Neural cell (in vitro differentiated cells): Measurements from ENCODE around the gene QPRT. TPM values are rescaled to one million over a fixed set of nuclear protein-coding genes. Genes with fewer than 3 reads are reported as not detected.
A peak's percentile ranks its signal among the peaks of the same experiment; 100 is the strongest.
"Not testable (repeated sequence)": the region's sequence is repeated elsewhere in the genome, so short reads cannot be mapped to it uniquely, and the experiment has no call there.

Experiments used
- H2AFZ ChIP-seq: fragments of 200-600, 300-800 bp; sonication (generic), shearing (Covaris generic); 2 replicates; pipeline ENCODE4 v1.6.0; 2014; ENCODE audit warnings: low read depth, mild to moderate bottlenecking, antibody characterized with exemption, low read length, moderate library complexity
- H3F3A ChIP-seq: fragments of 200-600 bp; shearing (Covaris generic); 2 replicates; pipeline ENCODE4 v1.6.1; 2016; ENCODE audit warnings: mild to moderate bottlenecking, moderate library complexity, mixed read lengths, antibody characterized with exemption, low read length; ENCODE audit not compliant: insufficient read depth, poor library complexity, severe bottlenecking
- H3K27ac ChIP-seq: fragments of 200-600, 300-800 bp; sonication (generic), shearing (Covaris generic); 2 replicates; pipeline ENCODE4 v1.5.1; 2014; ENCODE audit warnings: mild to moderate bottlenecking, low read length, moderate library complexity
- H3K27me3 ChIP-seq: fragments of 300-800, 200-600 bp; sonication (generic), shearing (Covaris generic); 2 replicates; pipeline ENCODE4 v1.6.0; 2014; ENCODE audit warnings: mild to moderate bottlenecking, low read depth, low read length, moderate library complexity; ENCODE audit not compliant: insufficient read depth
- H3K36me3 ChIP-seq: fragments of 300-800, 200-600 bp; sonication (generic), shearing (Covaris generic); 2 replicates; pipeline ENCODE4 v1.5.1; 2014; ENCODE audit warnings: mild to moderate bottlenecking, antibody characterized with exemption, low read length, moderate library complexity; ENCODE audit not compliant: insufficient read depth
- H3K4me2 ChIP-seq: fragments of 300-800, 200-600 bp; sonication (generic), shearing (Covaris generic); 2 replicates; pipeline ENCODE4 v1.6.0; 2014; ENCODE audit warnings: mild to moderate bottlenecking, low read length
- H3K4me3 ChIP-seq: fragments of 300-800, 200-600 bp; sonication (generic), shearing (Covaris generic); 2 replicates; pipeline ENCODE4 v1.5.1; 2014; ENCODE audit warnings: mild to moderate bottlenecking, low read length, moderate library complexity
- H3K79me2 ChIP-seq: fragments of 200-600 bp; shearing (Covaris generic); replicated peaks from 2 replicates; pipeline ENCODE4 v1.6.0; 2014; ENCODE audit warnings: mild to moderate bottlenecking, low read length, moderate library complexity; ENCODE audit not compliant: insufficient read depth
- H3K9ac ChIP-seq: fragments of 300-800, 200-600 bp; sonication (generic), shearing (Covaris generic); 2 replicates; pipeline ENCODE4 v1.6.1; 2016; ENCODE audit warnings: mild to moderate bottlenecking, low read length, mixed read lengths
- H3K9me2 ChIP-seq: fragments of 200-600 bp; shearing (Covaris generic); 2 replicates; pipeline ENCODE4 v1.6.1; 2016; ENCODE audit warnings: mild to moderate bottlenecking, low read length, mixed read lengths; ENCODE audit not compliant: insufficient read depth
- H3K9me3 ChIP-seq: fragments of 200-600, 300-800 bp; sonication (generic), shearing (Covaris generic); 2 replicates; pipeline ENCODE4 v1.6.1; 2016; ENCODE audit warnings: mild to moderate bottlenecking, mixed run types, low read length, moderate library complexity, mixed read lengths
- H4K20me1 ChIP-seq: fragments of 200-600 bp; shearing (Covaris generic); 2 replicates; pipeline ENCODE4 v1.6.1; 2016; ENCODE audit warnings: mild to moderate bottlenecking, mixed run types; ENCODE audit not compliant: insufficient read depth
- EP300 ChIP-seq: fragments of 450-650 bp; conservative IDR thresholded peaks from 2 replicates; pipeline ENCODE4 v1.6.1; 2014; ENCODE audit warnings: antibody characterized with exemption, mild to moderate bottlenecking, moderate library complexity; ENCODE audit not compliant: poor library complexity, severe bottlenecking
- EZH2 ChIP-seq: fragments of 200-600, 300-800 bp; shearing (Covaris generic), sonication (generic); IDR thresholded peaks from 2 replicates; pipeline ENCODE4 v1.6.1; 2014; ENCODE audit warnings: antibody characterized with exemption, low read length, borderline replicate concordance, mild to moderate bottlenecking; ENCODE audit not compliant: insufficient read depth, poor library complexity, severe bottlenecking
- MXI1 ChIP-seq: fragments of 450-650 bp; conservative IDR thresholded peaks from 2 replicates; pipeline ENCODE4 v1.6.1; 2014; ENCODE audit warnings: antibody characterized with exemption, mild to moderate bottlenecking; ENCODE audit not compliant: poor library complexity, severe bottlenecking
- POLR2AphosphoS5 ChIP-seq: IDR thresholded peaks from 2 replicates; pipeline ENCODE4 v1.6.1; 2012
- RAD21 ChIP-seq: fragments of 450-650 bp; conservative IDR thresholded peaks from 2 replicates; pipeline ENCODE4 v1.6.1; 2014; ENCODE audit warnings: antibody characterized with exemption, mild to moderate bottlenecking, moderate library complexity
- REST ChIP-seq: IDR thresholded peaks from 2 replicates; pipeline ENCODE4 v1.6.1; 2012; ENCODE audit warnings: borderline replicate concordance
- SMC3 ChIP-seq: fragments of 450-650 bp; conservative IDR thresholded peaks from 2 replicates; pipeline ENCODE4 v1.6.1; 2014; ENCODE audit warnings: antibody characterized with exemption, mild to moderate bottlenecking, moderate library complexity; ENCODE audit not compliant: poor library complexity
- TAF1 ChIP-seq: IDR thresholded peaks from 2 replicates; pipeline ENCODE4 v1.6.1; 2012; ENCODE audit warnings: low read depth
- polyA minus RNA-seq: library from RNA; depleted of rRNA, polyadenylated mRNA; stranded (reverse); fragments of >200 nt; gene quantifications from 2 replicates; pipeline ENCODE4 v1.2.3, GENCODE V29; 2014
- polyA plus RNA-seq: library from polyadenylated mRNA; depleted of rRNA; stranded (reverse); fragments of >200 nt; gene quantifications from 2 replicates; pipeline ENCODE4 v1.2.3, GENCODE V29; 2014

The QPRT gene
- polyA plus RNA-seq (2.7 and 3.9 TPM in 2 replicates), polyA minus RNA-seq (0.73 and 1.0 TPM in 2 replicates)

- no peaks in the 10 kb centered on the region for H3F3A ChIP-seq
- no peaks in the 10 kb centered on the region for H3K27me3 ChIP-seq
- H3K9me2 ChIP-seq = no peaks in the 10 kb centered on the region
- H3K27ac ChIP-seq = no peak within 1 kb of the TSS
- peak within 1 kb of the TSS; percentile 23 for H3K4me3 ChIP-seq
- H4K20me1 ChIP-seq = no peaks in the 10 kb centered on the region
- no peaks in the 10 kb centered on the region for H3K36me3 ChIP-seq
- H3K4me2 ChIP-seq = no peak within 1 kb of the TSS
- H3K9ac ChIP-seq = no peak within 1 kb of the TSS
- no peaks in the 10 kb centered on the region for H3K9me3 ChIP-seq
- H2AFZ ChIP-seq = no peak within 1 kb of the TSS
- TF ChIP-seq EZH2 = no peak
- no peak for TF ChIP-seq EP300
- no peak for TF ChIP-seq SMC3
- TF ChIP-seq MXI1 = no peak
- no peak for TF ChIP-seq TAF1
- TF ChIP-seq RAD21 = no peak
- no peak for TF ChIP-seq REST
- TF ChIP-seq POLR2AphosphoS5 = no peak
- H3K79me2 ChIP-seq = no peaks in the 10 kb centered on the region
These were observed at the start of gene QPRT for GRCh38 chr16:29678691-29679267. QPRT (plus strand) TSS chr16:29679180; CDS start chr16:29679198, 18 bp downstream.

DNA sequence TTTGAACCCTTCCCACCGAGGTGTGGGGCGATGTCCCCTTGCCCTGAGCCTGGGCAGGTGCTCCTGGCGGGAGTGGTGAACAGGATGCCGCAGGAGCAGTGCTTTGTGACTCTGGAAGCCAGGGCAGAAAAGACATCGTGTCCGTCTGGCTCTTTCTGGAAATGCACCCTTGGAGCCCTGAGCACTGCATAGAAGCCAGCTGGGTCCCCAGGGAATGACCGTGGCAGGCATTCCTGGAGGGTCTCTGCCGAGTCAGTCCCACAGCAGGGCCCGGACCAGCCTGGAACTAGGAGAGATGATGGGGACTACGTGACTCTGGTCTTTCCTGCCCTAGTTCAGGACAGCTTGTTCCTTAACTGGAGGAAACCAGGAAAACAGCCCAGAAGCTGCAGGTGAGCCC is 49.7 kb upstream of the QPRT start:
- H3K4me3 ChIP-seq = not testable (repeated sequence)

DNA sequence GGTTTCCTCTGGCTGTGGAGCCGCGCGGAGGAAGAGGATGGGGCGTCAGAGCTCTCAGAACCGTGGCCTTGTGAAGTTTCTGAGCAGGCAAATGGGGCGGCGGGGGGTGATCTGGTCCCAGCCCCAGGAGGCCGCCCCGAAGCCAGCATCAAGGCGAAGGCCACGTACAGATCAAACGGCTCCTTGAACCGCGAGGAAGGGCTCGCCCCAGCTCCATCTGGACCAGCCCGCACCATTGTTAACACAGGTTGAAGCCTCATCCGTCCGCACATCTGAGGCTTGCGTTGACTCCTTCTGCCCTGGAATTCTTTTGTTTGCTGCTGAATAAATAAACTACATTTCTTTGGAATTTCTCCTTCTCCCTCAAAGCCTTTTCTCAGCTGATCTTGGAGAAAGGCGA is 47.3 kb upstream of the QPRT start:
- H3K9me3 ChIP-seq, H3K9me2 ChIP-seq, H3K27me3 ChIP-seq, H3K36me3 ChIP-seq, H3K4me3 ChIP-seq, H3K79me2 ChIP-seq, H3K9ac ChIP-seq, H3F3A ChIP-seq, H3K27ac ChIP-seq, H2AFZ ChIP-seq, H4K20me1 ChIP-seq, H3K4me2 ChIP-seq: not testable (repeated sequence)

More for the DNA sequence above, 49.7 kb upstream of the QPRT start:
- not testable (repeated sequence) for H3F3A ChIP-seq, H4K20me1 ChIP-seq, H3K79me2 ChIP-seq, H2AFZ ChIP-seq, H3K36me3 ChIP-seq, H3K27ac ChIP-seq, H3K9me2 ChIP-seq, H3K9ac ChIP-seq, H3K4me2 ChIP-seq, H3K9me3 ChIP-seq, H3K27me3 ChIP-seq

GRCh38 chr16:29635902-29636301 is 43.1 kb upstream of the QPRT start:
- H3K79me2 ChIP-seq, H3K9ac ChIP-seq, H2AFZ ChIP-seq, H3K9me2 ChIP-seq, H3K4me2 ChIP-seq, H3F3A ChIP-seq, H3K36me3 ChIP-seq, H3K27ac ChIP-seq, H3K9me3 ChIP-seq, H3K27me3 ChIP-seq, H3K4me3 ChIP-seq, H4K20me1 ChIP-seq: not testable (repeated sequence)

DNA sequence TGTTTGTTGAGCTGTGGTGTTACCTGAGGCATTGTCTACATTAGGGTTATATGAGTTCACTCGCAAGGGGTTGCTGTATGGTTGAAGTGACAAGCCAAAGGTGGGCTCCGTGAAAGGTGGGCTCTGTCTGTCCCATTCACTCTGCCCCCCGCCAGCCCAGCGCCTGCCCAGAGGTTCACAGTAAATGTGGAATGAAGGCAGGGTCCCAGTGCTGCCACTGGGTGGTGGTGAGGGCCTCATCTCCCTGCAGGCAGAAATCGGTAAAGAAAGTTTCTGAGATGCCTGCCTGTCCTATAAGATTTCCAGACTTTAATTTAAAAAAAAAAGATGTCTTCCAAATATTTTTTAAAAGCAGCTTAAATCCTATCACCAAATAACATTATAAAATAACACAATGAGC is 42.6 kb upstream of the QPRT start:
- H3K9ac ChIP-seq, H3K79me2 ChIP-seq, H3K27ac ChIP-seq, H3K9me3 ChIP-seq, H3K36me3 ChIP-seq, H3K27me3 ChIP-seq, H3K9me2 ChIP-seq, H3K4me3 ChIP-seq, H4K20me1 ChIP-seq, H3F3A ChIP-seq, H2AFZ ChIP-seq, H3K4me2 ChIP-seq: not testable (repeated sequence)

- H3F3A ChIP-seq, H2AFZ ChIP-seq, H3K9me2 ChIP-seq, H4K20me1 ChIP-seq, H3K79me2 ChIP-seq, H3K9ac ChIP-seq, H3K4me3 ChIP-seq, H3K27me3 ChIP-seq, H3K4me2 ChIP-seq, H3K9me3 ChIP-seq, H3K36me3 ChIP-seq, H3K27ac ChIP-seq: not testable (repeated sequence)
These were observed 40.2 kb upstream of the QPRT start for GRCh38 chr16:29638751-29639150.
